ACC112 (cell line): ENCODE results near the gene RPS6KC1.
"Not testable (repeated sequence)": the region's sequence is repeated elsewhere in the genome, so short reads cannot be mapped to it uniquely, and the experiment has no call there.

Experiments used
- H2AFZ ChIP-seq: fragments of 200-600 bp; sonication (generic); one replicate; pipeline ENCODE4 v1.6.0; 2017; ENCODE audit warnings: antibody characterized with exemption, low read length; ENCODE audit not compliant: unreplicated experiment
- H3K27ac ChIP-seq: fragments of 200-600 bp; sonication (generic); 2 replicates; pipeline ENCODE4 v1.5.1; 2014; ENCODE audit warnings: low read depth, mild to moderate bottlenecking, antibody characterized with exemption, low read length, moderate library complexity
- H3K27me3 ChIP-seq: fragments of 200-600 bp; sonication (generic); 2 replicates; pipeline ENCODE4 v1.6.1; 2014; ENCODE audit warnings: mild to moderate bottlenecking, antibody characterized with exemption, low read length, moderate library complexity, mixed read lengths; ENCODE audit not compliant: insufficient read depth
- H3K36me3 ChIP-seq: fragments of 200-600 bp; sonication (generic); 2 replicates; pipeline ENCODE4 v1.6.1; 2016; ENCODE audit warnings: mild to moderate bottlenecking, antibody characterized with exemption, low read length, moderate library complexity, mixed read lengths; ENCODE audit not compliant: insufficient read depth
- H3K4me1 ChIP-seq: fragments of 200-600 bp; sonication (generic); one replicate; pipeline ENCODE4 v1.6.1; 2016; ENCODE audit warnings: low read length, mixed read lengths; ENCODE audit not compliant: insufficient read depth, unreplicated experiment, control insufficient read depth
- H3K4me3 ChIP-seq: fragments of 200-600 bp; sonication (generic); 2 replicates; pipeline ENCODE4 v1.5.1; 2014; ENCODE audit warnings: mild to moderate bottlenecking, low read depth, low read length
- H3K79me2 ChIP-seq: fragments of 200-600 bp; sonication (generic); one replicate; pipeline ENCODE4 v1.6.0; 2016; ENCODE audit warnings: low read length; ENCODE audit not compliant: control insufficient read depth, unreplicated experiment, insufficient read depth

RPS6KC1 gene

GRCh38 chr1:213176341-213176740, 125.3 kb downstream of the RPS6KC1 start:
- 0 out of 2 replicates have a peak, but pooled peaks cover 4% of the 10 kb centered on the region for H3K36me3 ChIP-seq
- no peak overlapping the region for H3K27ac ChIP-seq
- H3K4me3 ChIP-seq = no peak overlapping the region
- H3K79me2 ChIP-seq = no peaks in the 10 kb centered on the region
- no peaks in the 10 kb centered on the region for H3K27me3 ChIP-seq
- H3K4me1 ChIP-seq = no peaks in the 10 kb centered on the region
- no peak overlapping the region for H2AFZ ChIP-seq

DNA sequence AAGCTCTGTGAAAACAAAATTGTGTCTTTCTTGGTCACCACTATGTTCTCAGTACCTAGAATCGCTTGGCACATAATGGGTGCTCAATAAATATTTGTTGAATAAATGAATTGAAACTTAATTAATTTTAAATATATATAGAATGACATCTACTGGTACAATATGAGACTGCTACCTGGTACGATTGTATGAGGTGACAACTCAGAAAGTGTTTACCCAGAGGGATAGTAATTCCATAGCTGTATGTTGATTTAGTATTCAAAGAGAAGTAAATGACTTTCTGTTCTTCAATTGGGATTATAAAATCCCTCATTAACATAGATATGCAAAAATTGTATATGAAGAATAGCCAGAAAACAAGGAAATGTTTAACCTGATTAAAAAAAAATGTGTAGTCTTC, 128.7 kb downstream of the RPS6KC1 start:
- Histone ChIP-seq H3K27ac (no peak overlapping the region), H3K27me3 (no peaks in the 10 kb centered on the region), H3K79me2 (no peaks in the 10 kb centered on the region), H3K36me3 (peaks cover 7% of the 10 kb centered on the region; the same call in 1 of the 2 replicates), H3K4me1 (no peaks in the 10 kb centered on the region), H3K4me3 (no peak overlapping the region), H2AFZ (no peak overlapping the region)

GRCh38 chr1:213180833-213181232, 129.8 kb downstream of the RPS6KC1 start:
- H3K27me3 ChIP-seq = no peaks in the 10 kb centered on the region
- H3K36me3 ChIP-seq = peaks cover 11% of the 10 kb centered on the region; the same call in 1 of the 2 replicates
- H2AFZ ChIP-seq = no peak overlapping the region
- H3K27ac ChIP-seq = no peak overlapping the region
- H3K79me2 ChIP-seq = no peaks in the 10 kb centered on the region
- no peaks in the 10 kb centered on the region for H3K4me1 ChIP-seq
- no peak overlapping the region for H3K4me3 ChIP-seq

DNA sequence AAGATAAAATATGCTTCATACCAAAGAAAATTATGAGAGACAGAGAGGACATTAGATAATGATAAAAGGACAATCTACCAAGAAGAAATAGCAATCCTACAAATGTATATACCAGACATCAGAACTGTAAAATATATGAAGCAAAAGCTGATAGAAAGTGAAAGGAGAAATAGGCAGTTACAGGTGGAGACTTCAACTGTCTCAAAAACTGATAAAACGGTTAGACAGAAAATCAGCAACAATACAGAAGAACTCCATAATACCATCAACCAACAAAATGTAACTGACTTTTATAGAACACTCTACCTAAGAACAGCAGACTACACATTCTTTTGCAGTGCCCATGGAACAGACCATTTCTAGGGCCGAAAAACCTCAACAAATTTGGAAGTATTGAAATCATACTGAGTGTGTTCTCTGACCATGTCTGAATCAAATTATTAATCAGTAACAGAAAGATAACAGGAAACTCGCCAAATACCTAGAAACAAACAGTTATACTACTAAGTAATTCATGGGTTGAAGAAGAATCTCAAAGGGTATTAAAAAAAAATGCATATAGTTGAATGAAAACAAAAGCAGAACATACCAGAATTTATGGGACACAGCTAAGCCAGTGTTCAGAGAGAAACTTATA, 132.1 kb downstream of the RPS6KC1 start:
- no peaks in the 10 kb centered on the region for H3K4me1 ChIP-seq
- H2AFZ ChIP-seq = no peak overlapping the region
- no peaks in the 10 kb centered on the region for H3K27me3 ChIP-seq
- H3K36me3 ChIP-seq = peaks cover 16% of the 10 kb centered on the region
- no peaks in the 10 kb centered on the region for H3K79me2 ChIP-seq
- no peak overlapping the region for H3K27ac ChIP-seq
- H3K4me3 ChIP-seq = no peak overlapping the region

- no peak overlapping the region for H2AFZ ChIP-seq
- H3K27ac ChIP-seq = no peak overlapping the region
- H3K36me3 ChIP-seq = peaks cover 29% of the 10 kb centered on the region
- no peak overlapping the region for H3K4me3 ChIP-seq
- no peaks in the 10 kb centered on the region for H3K27me3 ChIP-seq
- H3K79me2 ChIP-seq = no peaks in the 10 kb centered on the region
- H3K4me1 ChIP-seq = no peaks in the 10 kb centered on the region
These were observed 135.1 kb downstream of the RPS6KC1 start for GRCh38 chr1:213186168-213186567.

- H3K79me2 ChIP-seq = peaks cover 9% of the 10 kb centered on the region
These were observed 141.0 kb downstream of the RPS6KC1 start for GRCh38 chr1:213192026-213192425.

DNA sequence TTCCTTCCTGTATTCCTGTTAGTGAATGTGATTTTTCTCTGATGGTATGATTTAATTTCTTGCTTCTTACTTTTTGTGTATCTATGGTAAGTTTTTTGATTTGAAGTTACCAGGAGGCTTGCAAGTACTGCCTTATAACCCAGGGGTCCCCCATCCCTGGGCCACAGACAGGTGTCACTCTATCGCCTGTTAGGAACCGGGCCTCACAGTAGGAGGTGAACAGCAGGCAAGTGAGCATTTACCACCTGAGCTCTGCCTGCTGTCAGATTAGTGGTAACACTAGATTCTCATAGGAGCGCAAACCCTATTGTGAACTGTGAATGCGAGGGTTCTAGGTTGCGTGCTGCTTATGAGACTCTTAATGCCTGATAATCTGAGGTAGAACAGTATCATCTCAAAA, 143.3 kb downstream of the RPS6KC1 start:
- H3K36me3 ChIP-seq = peaks cover 39% of the 10 kb centered on the region
- peaks cover 9% of the 10 kb centered on the region for H3K79me2 ChIP-seq
- no peak overlapping the region for H3K27ac ChIP-seq
- H3K4me3 ChIP-seq = no peak overlapping the region
- no peak overlapping the region for H2AFZ ChIP-seq
- no peaks in the 10 kb centered on the region for H3K27me3 ChIP-seq
- H3K4me1 ChIP-seq = no peaks in the 10 kb centered on the region

More at GRCh38 chr1:213192026-213192425, 141.0 kb downstream of the RPS6KC1 start:
- Histone ChIP-seq H3K27me3 (no peaks in the 10 kb centered on the region), H3K4me1 (no peaks in the 10 kb centered on the region), H2AFZ (no peak overlapping the region), H3K36me3 (peaks cover 20% of the 10 kb centered on the region), H3K4me3 (no peak overlapping the region), H3K27ac (no peak overlapping the region)

GRCh38 chr1:213194855-213195254, 143.8 kb downstream of the RPS6KC1 start:
- H3K4me3 ChIP-seq = no peak overlapping the region
- H3K27me3 ChIP-seq = no peaks in the 10 kb centered on the region
- peaks cover 9% of the 10 kb centered on the region for H3K79me2 ChIP-seq
- H2AFZ ChIP-seq = no peak overlapping the region
- H3K36me3 ChIP-seq = peaks cover 38% of the 10 kb centered on the region
- H3K4me1 ChIP-seq = no peaks in the 10 kb centered on the region
- no peak overlapping the region for H3K27ac ChIP-seq

DNA sequence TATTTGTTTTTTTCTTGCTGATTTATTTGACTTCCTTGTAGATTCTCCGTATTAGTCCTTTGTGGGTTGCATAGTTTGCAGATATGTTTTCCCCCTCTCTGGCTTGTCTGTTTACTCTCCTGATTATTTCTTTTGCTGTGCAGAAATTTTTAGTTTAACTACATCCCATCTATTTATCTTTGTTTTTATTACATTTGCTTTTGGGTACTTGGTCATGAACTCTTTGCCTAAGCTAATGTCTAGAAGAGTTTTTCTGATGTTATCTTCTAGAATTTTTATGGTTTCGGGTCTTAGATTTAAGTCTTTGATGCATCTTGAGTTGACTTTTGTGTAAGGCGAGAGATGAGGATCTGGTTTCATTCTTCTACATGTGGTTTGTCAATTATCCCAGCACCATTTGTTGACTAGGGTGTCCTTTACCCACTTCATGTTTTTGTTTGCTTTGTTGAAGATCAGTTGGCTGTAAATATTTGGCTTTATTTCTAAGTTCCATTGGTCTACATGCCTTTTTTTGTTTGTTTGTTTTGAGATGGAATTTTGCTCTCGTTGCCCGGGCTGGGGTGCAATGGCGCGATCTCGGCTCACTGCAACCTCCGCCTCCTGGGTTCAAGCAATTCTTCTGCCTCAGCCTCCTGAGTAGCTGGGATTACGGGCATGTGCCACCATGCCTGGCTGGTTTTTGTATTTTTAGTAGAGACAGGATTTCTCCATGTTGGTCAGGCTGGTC, 145.4 kb downstream of the RPS6KC1 start:
- not testable (repeated sequence) for H3K27ac ChIP-seq, H3K79me2 ChIP-seq, H2AFZ ChIP-seq, H3K4me3 ChIP-seq, H3K4me1 ChIP-seq, H3K27me3 ChIP-seq
- H3K36me3 ChIP-seq = peaks cover 27% of the 10 kb centered on the region

DNA sequence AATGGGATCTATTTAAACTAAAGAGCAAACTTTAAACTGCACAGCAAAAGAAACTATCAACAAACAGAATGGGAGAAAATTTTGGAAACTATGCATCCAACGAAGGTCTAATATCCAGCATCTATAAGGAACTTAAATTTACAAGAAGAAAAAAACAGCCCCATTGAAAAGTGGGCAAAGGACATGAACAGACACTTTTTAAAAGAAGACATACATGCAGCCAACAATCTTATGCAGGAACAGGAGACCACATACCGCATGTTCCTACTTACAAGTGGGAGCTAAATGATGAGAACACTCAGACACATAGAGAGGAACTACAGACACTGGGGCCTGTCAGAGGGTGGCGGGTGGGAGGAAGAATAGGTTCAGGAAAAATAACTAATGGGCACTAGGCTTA, 149.6 kb downstream of the RPS6KC1 start:
- H3K27ac ChIP-seq = peak overlapping the region; percentile 96
- H2AFZ ChIP-seq = no peak overlapping the region
- H3K4me3 ChIP-seq = no peak overlapping the region
- no peaks in the 10 kb centered on the region for H3K27me3 ChIP-seq
- H3K36me3 ChIP-seq = peaks cover 29% of the 10 kb centered on the region
- no peaks in the 10 kb centered on the region for H3K79me2 ChIP-seq
- H3K4me1 ChIP-seq = peaks cover 15% of the 10 kb centered on the region
